Measurements from ENCODE around the gene STRIP2. TPM values are rescaled to one million over a fixed set of nuclear protein-coding genes. Genes with fewer than 3 reads are reported as not detected.

STRIP2 gene
- total and polyA plus RNA-seq, 3 experiments from 2014 or later: 21.0 to 25.0 TPM; not detected in 1

- Histone ChIP-seq H3K9me3 (ENCODE audit: low read length) (no peaks in the 10 kb centered on the region), H3K4me1 (ENCODE audit: insufficient read depth, low read length) (no peaks in the 10 kb centered on the region), H3K27me3 (ENCODE audit: insufficient read depth, low read length, poor library complexity, severe bottlenecking) (no peaks in the 10 kb centered on the region), H3K27ac (ENCODE audit: low read depth, low read length) (no peak overlapping the region), H3K36me3 (ENCODE audit: insufficient read depth, low read length) (no peaks in the 10 kb centered on the region), H3K4me3 (ENCODE audit: low read length) (no peak overlapping the region)
- H3K27ac Mint-ChIP-seq: peak overlapping the region in 3 of 8 donors; percentile 33 to 55 (median 55)
- POLR2A ChIA-PET: no interaction called here
- peaks cover 0 to 5% (median 5%) of the 10 kb centered on the region in 3 donors for H3K4me1 Mint-ChIP-seq
- DNase-seq: no peak
- no peak overlapping the region for H3K4me3 Mint-ChIP-seq
- H3K27me3 Mint-ChIP-seq: peaks cover 0 to 3% of the 10 kb centered on the region in 2 donors
- peaks cover 0 to 3% (median 0%) of the 10 kb centered on the region in 3 donors for H3K36me3 Mint-ChIP-seq
- CTCF ChIA-PET: interaction anchor here (0.9 kb wide), 1 partner anchor 11 kb away, joined by 3 read pairs; no protein-coding TSS in a partner anchor
- H3K9me3 Mint-ChIP-seq: no peaks in the 10 kb centered on the region
Measured at GRCh38 chr7:129493555-129493954, 59.3 kb downstream of the STRIP2 start.

- Mint-ChIP-seq H3K4me3 (no peak overlapping the region), H3K27ac (peak overlapping the region in 2 of 8 donors; percentile 33 to 55), H3K36me3 (peaks cover 0 to 3% (median 0%) of the 10 kb centered on the region in 3 donors), H3K27me3 (peaks cover 0 to 3% of the 10 kb centered on the region in 2 donors), H3K4me1 (peaks cover 0 to 5% (median 5%) of the 10 kb centered on the region in 3 donors), H3K9me3 (no peaks in the 10 kb centered on the region)
- Histone ChIP-seq H3K36me3 (ENCODE audit: insufficient read depth, low read length) (no peaks in the 10 kb centered on the region), H3K27me3 (ENCODE audit: insufficient read depth, low read length, poor library complexity, severe bottlenecking) (no peaks in the 10 kb centered on the region), H3K9me3 (ENCODE audit: low read length) (no peaks in the 10 kb centered on the region), H3K4me3 (ENCODE audit: low read length) (no peak overlapping the region), H3K4me1 (ENCODE audit: insufficient read depth, low read length) (no peaks in the 10 kb centered on the region), H3K27ac (ENCODE audit: low read depth, low read length) (no peak overlapping the region)
- no peak for DNase-seq
- ChIA-PET CTCF (interaction anchor here (0.9 kb wide), 1 partner anchor 10 kb away, joined by 3 read pairs; no protein-coding TSS in a partner anchor), POLR2A (no interaction called here)
Measured at GRCh38 chr7:129494041-129494440, 59.8 kb downstream of the STRIP2 start.

GRCh38 chr7:129495987-129496386, 61.8 kb downstream of the STRIP2 start:
- no peaks in the 10 kb centered on the region for H3K27me3 ChIP-seq (ENCODE audit: insufficient read depth, low read length, poor library complexity, severe bottlenecking)
- H3K36me3 ChIP-seq (ENCODE audit: insufficient read depth, low read length): no peaks in the 10 kb centered on the region
- CTCF ChIA-PET: no interaction called here
- peaks cover 8 to 12% (median 11%) of the 10 kb centered on the region in 3 donors for H3K4me1 Mint-ChIP-seq
- H3K4me1 ChIP-seq (ENCODE audit: insufficient read depth, low read length): no peaks in the 10 kb centered on the region
- no peak overlapping the region for H3K27ac ChIP-seq (ENCODE audit: low read depth, low read length)
- no peak for DNase-seq
- no peak overlapping the region for H3K27ac Mint-ChIP-seq
- H3K4me3 Mint-ChIP-seq: no peak overlapping the region
- H3K9me3 Mint-ChIP-seq: no peaks in the 10 kb centered on the region
- H3K9me3 ChIP-seq (ENCODE audit: low read length): no peaks in the 10 kb centered on the region
- H3K36me3 Mint-ChIP-seq: peaks cover 0 to 3% (median 0%) of the 10 kb centered on the region in 3 donors
- H3K4me3 ChIP-seq (ENCODE audit: low read length): no peak overlapping the region
- POLR2A ChIA-PET: no interaction called here
- peaks cover 0 to 3% of the 10 kb centered on the region in 2 donors for H3K27me3 Mint-ChIP-seq

DNA sequence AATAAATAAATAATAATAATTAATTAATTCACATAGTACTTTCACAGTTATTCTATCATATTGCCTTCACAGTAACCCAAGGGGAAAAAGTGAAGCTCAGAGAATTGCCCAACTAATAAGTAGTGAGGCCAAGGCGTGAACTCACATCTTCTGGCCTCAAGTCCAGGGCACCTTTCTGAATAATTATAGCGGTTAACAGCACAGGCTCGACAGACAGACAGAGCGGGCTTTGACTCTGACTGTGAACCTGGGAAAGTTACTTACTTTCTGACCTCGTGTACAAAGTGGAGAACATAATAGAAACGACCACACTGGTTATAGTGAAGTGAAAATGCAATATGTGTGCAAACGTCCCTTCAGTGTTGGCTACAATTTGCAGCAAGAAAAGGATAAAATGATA, 62.4 kb downstream of the STRIP2 start:
- Histone ChIP-seq H3K27ac (ENCODE audit: low read depth, low read length) (no peak overlapping the region), H3K27me3 (ENCODE audit: insufficient read depth, low read length, poor library complexity, severe bottlenecking) (no peaks in the 10 kb centered on the region), H3K4me1 (ENCODE audit: insufficient read depth, low read length) (no peaks in the 10 kb centered on the region), H3K9me3 (ENCODE audit: low read length) (no peaks in the 10 kb centered on the region), H3K36me3 (ENCODE audit: insufficient read depth, low read length) (no peaks in the 10 kb centered on the region), H3K4me3 (ENCODE audit: low read length) (no peak overlapping the region)
- Mint-ChIP-seq H3K36me3 (peaks cover 0 to 3% (median 0%) of the 10 kb centered on the region in 3 donors), H3K27me3 (peaks cover 0 to 3% of the 10 kb centered on the region in 2 donors), H3K9me3 (no peaks in the 10 kb centered on the region), H3K4me3 (peak overlapping the region in 1 of 7 donors; percentile 11), H3K27ac (peak overlapping the region in 2 of 8 donors; percentile 8 to 28), H3K4me1 (peaks cover 12 to 17% (median 14%) of the 10 kb centered on the region in 3 donors)
- POLR2A ChIA-PET: no interaction called here
- no peak for DNase-seq
- CTCF ChIA-PET: no interaction called here

- peak overlapping the region in 3 of 8 donors; percentile 28 to 69 (median 30) for H3K27ac Mint-ChIP-seq
- CTCF ChIA-PET: no interaction called here
Measured at GRCh38 chr7:129497156-129497555, 62.9 kb downstream of the STRIP2 start.

DNA sequence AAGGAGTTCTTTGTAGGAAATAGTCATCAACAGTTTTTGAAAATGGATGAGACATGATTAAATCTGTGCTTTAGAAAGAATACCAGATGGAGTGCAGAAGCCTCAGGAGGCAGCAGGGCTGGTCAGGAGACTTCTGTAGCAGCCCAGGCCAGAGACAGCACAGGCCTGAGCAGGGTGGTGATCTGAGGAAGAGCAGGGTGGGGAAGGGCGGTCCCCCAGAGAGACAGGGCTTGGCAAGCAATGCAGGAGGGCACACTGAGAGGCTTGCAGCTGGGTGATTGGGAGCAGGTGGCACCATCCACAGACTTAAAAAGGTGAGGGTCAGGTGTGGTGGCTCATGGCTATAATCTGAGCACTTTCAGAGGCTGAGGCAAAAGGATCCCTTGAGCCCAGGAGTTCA, 63.8 kb downstream of the STRIP2 start:
- H3K27me3 Mint-ChIP-seq: peaks cover 0 to 3% of the 10 kb centered on the region in 2 donors
- peaks cover 0 to 3% (median 0%) of the 10 kb centered on the region in 3 donors for H3K36me3 Mint-ChIP-seq
- Histone ChIP-seq H3K36me3 (ENCODE audit: insufficient read depth, low read length) (no peaks in the 10 kb centered on the region), H3K4me3 (ENCODE audit: low read length) (no peak overlapping the region), H3K4me1 (ENCODE audit: insufficient read depth, low read length) (no peaks in the 10 kb centered on the region), H3K9me3 (ENCODE audit: low read length) (no peaks in the 10 kb centered on the region), H3K27ac (ENCODE audit: low read depth, low read length) (no peak overlapping the region), H3K27me3 (ENCODE audit: insufficient read depth, low read length, poor library complexity, severe bottlenecking) (no peaks in the 10 kb centered on the region)
- POLR2A ChIA-PET: no interaction called here
- no peak for DNase-seq
- peak overlapping the region in 1 of 7 donors; percentile 58 for H3K4me3 Mint-ChIP-seq
- H3K9me3 Mint-ChIP-seq: no peaks in the 10 kb centered on the region
- CTCF ChIA-PET: no interaction called here
- peaks cover 16 to 24% (median 17%) of the 10 kb centered on the region in 3 donors for H3K4me1 Mint-ChIP-seq
- peak overlapping the region in 1 of 8 donors; percentile 84 for H3K27ac Mint-ChIP-seq

More at GRCh38 chr7:129497156-129497555, 62.9 kb downstream of the STRIP2 start:
- Histone ChIP-seq H3K36me3 (ENCODE audit: insufficient read depth, low read length) (no peaks in the 10 kb centered on the region), H3K4me1 (ENCODE audit: insufficient read depth, low read length) (no peaks in the 10 kb centered on the region), H3K27me3 (ENCODE audit: insufficient read depth, low read length, poor library complexity, severe bottlenecking) (no peaks in the 10 kb centered on the region), H3K4me3 (ENCODE audit: low read length) (no peak overlapping the region), H3K27ac (ENCODE audit: low read depth, low read length) (no peak overlapping the region), H3K9me3 (ENCODE audit: low read length) (no peaks in the 10 kb centered on the region)
- Mint-ChIP-seq H3K36me3 (peaks cover 0 to 3% (median 0%) of the 10 kb centered on the region in 3 donors), H3K4me3 (peak overlapping the region in 2 of 7 donors; percentile 11 to 16), H3K4me1 (peaks cover 16 to 22% (median 16%) of the 10 kb centered on the region in 3 donors), H3K27me3 (peaks cover 0 to 3% of the 10 kb centered on the region in 2 donors), H3K9me3 (no peaks in the 10 kb centered on the region)
- DNase-seq: no peak
- POLR2A ChIA-PET: no interaction called here

DNA sequence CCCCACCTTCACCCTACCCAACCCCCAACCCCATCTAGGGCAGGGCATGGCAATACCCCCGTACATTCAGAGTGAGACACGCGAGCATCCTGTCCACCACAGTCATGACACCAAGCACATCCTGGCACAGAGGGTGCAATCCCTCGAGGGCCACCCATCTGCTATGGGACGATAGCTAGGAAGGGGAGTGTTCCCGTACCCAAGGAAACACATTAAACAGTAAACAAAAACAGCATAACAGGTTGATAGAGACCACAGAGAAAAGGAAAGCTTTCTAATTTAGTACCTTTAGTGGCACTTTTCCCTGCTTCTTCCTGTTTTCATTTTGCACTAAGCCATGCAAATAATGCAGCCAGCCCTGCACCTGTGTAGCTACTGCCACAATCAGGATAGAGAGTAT, 65.8 kb downstream of the STRIP2 start:
- H3K4me3 Mint-ChIP-seq: peak overlapping the region in 5 of 7 donors; percentile 36 to 85 (median 51)
- peaks cover 0 to 2% (median 0%) of the 10 kb centered on the region in 5 donors for H3K9me3 Mint-ChIP-seq
- H3K4me1 ChIP-seq (ENCODE audit: insufficient read depth, low read length): no peaks in the 10 kb centered on the region
- H3K27ac ChIP-seq (ENCODE audit: low read depth, low read length): no peak overlapping the region
- peak overlapping the region in 4 of 8 donors; percentile 49 to 76 (median 68) for H3K27ac Mint-ChIP-seq
- ChIA-PET CTCF (interaction anchor here (0.7 to 1.6 kb wide), 4 partner anchors 67 to 123 kb away, joined by 3 to 4 read pairs (median 3); no protein-coding TSS in a partner anchor), POLR2A (no interaction called here)
- no peak for DNase-seq
- H3K27me3 ChIP-seq (ENCODE audit: insufficient read depth, low read length, poor library complexity, severe bottlenecking): no peaks in the 10 kb centered on the region
- H3K4me3 ChIP-seq (ENCODE audit: low read length): no peak overlapping the region
- peaks cover 0 to 3% of the 10 kb centered on the region in 2 donors for H3K27me3 Mint-ChIP-seq
- H3K36me3 Mint-ChIP-seq: peaks cover 0 to 3% (median 3%) of the 10 kb centered on the region in 3 donors
- no peaks in the 10 kb centered on the region for H3K36me3 ChIP-seq (ENCODE audit: insufficient read depth, low read length)
- H3K4me1 Mint-ChIP-seq: peaks cover 19 to 24% (median 23%) of the 10 kb centered on the region in 3 donors
- H3K9me3 ChIP-seq (ENCODE audit: low read length): no peaks in the 10 kb centered on the region
